Measurements from ENCODE around the gene SPECC1L.

The SPECC1L gene

GRCh38 chr22:24326266-24326665 is 55.6 kb downstream of the SPECC1L start:
- no peak for DNase-seq

GRCh38 chr22:24327832-24328231 is 57.2 kb downstream of the SPECC1L start:
- no peak for DNase-seq

GRCh38 chr22:24329453-24329852 is 58.8 kb downstream of the SPECC1L start:
- DNase-seq, result no peak

- DNase-seq, result no peak
Observed at GRCh38 chr22:24330636-24331035, 60.0 kb downstream of the SPECC1L start.

- DNase-seq, result no peak
Observed at GRCh38 chr22:24331468-24332440, 61.1 kb downstream of the SPECC1L start.

- no peak for DNase-seq
Observed at GRCh38 chr22:24333301-24333700, 62.7 kb downstream of the SPECC1L start.

- DNase-seq, result no peak
Observed at GRCh38 chr22:24335496-24335895, 64.9 kb downstream of the SPECC1L start.

- no peak for DNase-seq
Observed at GRCh38 chr22:24337894-24338645, 67.4 kb downstream of the SPECC1L start.

GRCh38 chr22:24338726-24339451 is 68.3 kb downstream of the SPECC1L start:
- no peak for DNase-seq

GRCh38 chr22:24339452-24339747 is 68.8 kb downstream of the SPECC1L start:
- no peak for DNase-seq

- DNase-seq, result no peak
Observed at GRCh38 chr22:24341627-24342026, 71.0 kb downstream of the SPECC1L start.

- DNase-seq, result no peak
Observed at GRCh38 chr22:24350627-24351026, 80.0 kb downstream of the SPECC1L start.

GRCh38 chr22:24353121-24353520 is 82.5 kb downstream of the SPECC1L start:
- DNase-seq, result no peak

GRCh38 chr22:24355574-24355973 is 84.9 kb downstream of the SPECC1L start:
- no peak for DNase-seq

- no peak for DNase-seq
Observed at GRCh38 chr22:24357547-24357946, 86.9 kb downstream of the SPECC1L start.

- DNase-seq, result no peak
Observed at GRCh38 chr22:24358105-24358836, 87.6 kb downstream of the SPECC1L start.

GRCh38 chr22:24359452-24360120 is 89.0 kb downstream of the SPECC1L start:
- no peak for DNase-seq

GRCh38 chr22:24361976-24362646 is 91.5 kb downstream of the SPECC1L start:
- no peak for DNase-seq

GRCh38 chr22:24363243-24363642 is 92.6 kb downstream of the SPECC1L start:
- no peak for DNase-seq

GRCh38 chr22:24366701-24367100 is 96.1 kb downstream of the SPECC1L start:
- DNase-seq, result no peak

GRCh38 chr22:24367841-24368240 is 97.2 kb downstream of the SPECC1L start:
- DNase-seq, result no peak

GRCh38 chr22:24370401-24370800 is 99.8 kb downstream of the SPECC1L start:
- DNase-seq, result no peak

Data from GOT3 (cell line).